ENCODE measurements around the gene IGSF3. TPM values are rescaled to one million over a fixed set of nuclear protein-coding genes. Genes with fewer than 3 reads are reported as not detected.

IGSF3 gene
- total RNA-seq, 1 experiment from 2014 or later = 32.4 TPM

DNA sequence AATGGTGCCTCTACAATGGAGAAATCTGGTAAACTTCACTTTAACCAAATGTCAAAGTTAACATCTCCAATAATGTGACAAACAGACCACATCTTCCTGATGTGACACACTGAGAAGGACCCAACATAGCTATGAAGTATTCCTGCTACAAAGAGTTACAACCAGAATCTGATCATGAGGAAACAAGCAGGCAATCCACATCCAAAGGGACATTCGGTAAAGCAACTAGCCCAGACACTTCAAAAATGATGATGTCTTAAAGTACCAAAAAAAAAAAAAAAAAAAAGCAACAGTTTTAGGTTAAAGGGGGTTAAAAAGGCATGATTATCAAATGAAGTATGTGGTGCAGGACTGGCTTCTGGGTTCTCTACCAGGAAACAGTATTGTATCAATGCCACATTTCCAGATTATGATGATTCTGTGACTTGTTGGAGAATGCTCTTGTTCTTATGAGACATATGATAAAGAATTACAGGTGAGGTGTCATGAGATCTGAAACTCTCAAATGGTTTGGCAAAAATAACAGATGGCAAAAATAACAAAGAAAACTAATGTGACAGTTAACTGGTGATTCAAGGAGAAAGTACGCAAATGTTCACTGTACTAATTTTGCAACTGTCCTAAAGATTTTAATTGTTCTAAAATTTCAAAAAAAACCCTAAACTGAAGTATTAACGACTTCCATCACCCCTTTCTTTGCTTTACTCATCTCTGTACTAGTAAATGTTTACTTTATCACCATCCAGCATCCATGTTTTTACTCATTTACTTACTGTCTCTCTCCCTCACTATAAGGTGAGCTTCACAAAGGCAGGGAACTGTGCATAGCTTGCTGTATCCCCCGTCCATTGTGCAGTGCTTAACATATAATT, 99.5 kb downstream of the IGSF3 start (continued):
- TF ChIP-seq, protein P1, sequence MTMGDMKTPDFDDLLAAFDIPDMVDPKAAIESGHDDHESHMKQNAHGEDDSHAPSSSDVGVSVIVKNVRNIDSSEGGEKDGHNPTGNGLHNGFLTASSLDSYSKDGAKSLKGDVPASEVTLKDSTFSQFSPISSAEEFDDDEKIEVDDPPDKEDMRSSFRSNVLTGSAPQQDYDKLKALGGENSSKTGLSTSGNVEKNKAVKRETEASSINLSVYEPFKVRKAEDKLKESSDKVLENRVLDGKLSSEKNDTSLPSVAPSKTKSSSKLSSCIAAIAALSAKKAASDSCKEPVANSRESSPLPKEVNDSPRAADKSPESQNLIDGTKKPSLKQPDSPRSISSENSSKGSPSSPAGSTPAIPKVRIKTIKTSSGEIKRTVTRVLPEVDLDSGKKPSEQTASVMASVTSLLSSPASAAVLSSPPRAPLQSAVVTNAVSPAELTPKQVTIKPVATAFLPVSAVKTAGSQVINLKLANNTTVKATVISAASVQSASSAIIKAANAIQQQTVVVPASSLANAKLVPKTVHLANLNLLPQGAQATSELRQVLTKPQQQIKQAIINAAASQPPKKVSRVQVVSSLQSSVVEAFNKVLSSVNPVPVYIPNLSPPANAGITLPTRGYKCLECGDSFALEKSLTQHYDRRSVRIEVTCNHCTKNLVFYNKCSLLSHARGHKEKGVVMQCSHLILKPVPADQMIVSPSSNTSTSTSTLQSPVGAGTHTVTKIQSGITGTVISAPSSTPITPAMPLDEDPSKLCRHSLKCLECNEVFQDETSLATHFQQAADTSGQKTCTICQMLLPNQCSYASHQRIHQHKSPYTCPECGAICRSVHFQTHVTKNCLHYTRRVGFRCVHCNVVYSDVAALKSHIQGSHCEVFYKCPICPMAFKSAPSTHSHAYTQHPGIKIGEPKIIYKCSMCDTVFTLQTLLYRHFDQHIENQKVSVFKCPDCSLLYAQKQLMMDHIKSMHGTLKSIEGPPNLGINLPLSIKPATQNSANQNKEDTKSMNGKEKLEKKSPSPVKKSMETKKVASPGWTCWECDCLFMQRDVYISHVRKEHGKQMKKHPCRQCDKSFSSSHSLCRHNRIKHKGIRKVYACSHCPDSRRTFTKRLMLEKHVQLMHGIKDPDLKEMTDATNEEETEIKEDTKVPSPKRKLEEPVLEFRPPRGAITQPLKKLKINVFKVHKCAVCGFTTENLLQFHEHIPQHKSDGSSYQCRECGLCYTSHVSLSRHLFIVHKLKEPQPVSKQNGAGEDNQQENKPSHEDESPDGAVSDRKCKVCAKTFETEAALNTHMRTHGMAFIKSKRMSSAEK (CRISPR knock-in tag; IDR thresholded peaks at IDR 0.05; ENCODE audit: borderline replicate concordance) = no peak
- TF ChIP-seq, protein P2, sequence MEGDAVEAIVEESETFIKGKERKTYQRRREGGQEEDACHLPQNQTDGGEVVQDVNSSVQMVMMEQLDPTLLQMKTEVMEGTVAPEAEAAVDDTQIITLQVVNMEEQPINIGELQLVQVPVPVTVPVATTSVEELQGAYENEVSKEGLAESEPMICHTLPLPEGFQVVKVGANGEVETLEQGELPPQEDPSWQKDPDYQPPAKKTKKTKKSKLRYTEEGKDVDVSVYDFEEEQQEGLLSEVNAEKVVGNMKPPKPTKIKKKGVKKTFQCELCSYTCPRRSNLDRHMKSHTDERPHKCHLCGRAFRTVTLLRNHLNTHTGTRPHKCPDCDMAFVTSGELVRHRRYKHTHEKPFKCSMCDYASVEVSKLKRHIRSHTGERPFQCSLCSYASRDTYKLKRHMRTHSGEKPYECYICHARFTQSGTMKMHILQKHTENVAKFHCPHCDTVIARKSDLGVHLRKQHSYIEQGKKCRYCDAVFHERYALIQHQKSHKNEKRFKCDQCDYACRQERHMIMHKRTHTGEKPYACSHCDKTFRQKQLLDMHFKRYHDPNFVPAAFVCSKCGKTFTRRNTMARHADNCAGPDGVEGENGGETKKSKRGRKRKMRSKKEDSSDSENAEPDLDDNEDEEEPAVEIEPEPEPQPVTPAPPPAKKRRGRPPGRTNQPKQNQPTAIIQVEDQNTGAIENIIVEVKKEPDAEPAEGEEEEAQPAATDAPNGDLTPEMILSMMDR (IDR thresholded peaks at IDR 0.05) = no peak

DNA sequence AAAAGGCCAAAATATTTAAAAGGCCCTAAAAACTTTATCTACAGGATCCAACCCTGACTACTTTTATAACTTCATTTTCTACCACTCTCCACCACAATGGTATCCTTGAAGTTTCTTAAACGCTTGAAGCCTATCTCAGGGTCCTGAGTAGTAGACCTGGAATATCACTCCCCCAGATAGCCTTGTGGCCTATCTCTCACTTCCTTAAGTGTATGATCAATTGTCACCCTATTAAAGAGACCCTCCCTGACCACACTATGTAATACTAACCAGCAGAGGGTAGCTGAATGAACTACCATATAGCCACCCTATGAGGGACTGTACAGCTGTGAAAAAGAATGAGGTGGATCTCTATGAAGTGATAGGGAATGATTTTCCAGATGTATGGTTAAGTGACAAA, 102.3 kb downstream of the IGSF3 start:
- DNase-seq (ENCODE audit: low spot score) (no peak), ATAC-seq (no peak)
- Mint-ChIP-seq H3K4me3 (no peak overlapping the region), H3K36me3 (peaks cover 26% of the 10 kb centered on the region), H3K9me3 (peaks cover 27% of the 10 kb centered on the region), H3K27ac (no peak overlapping the region), H3K27me3 (ENCODE audit: low read depth) (peaks cover 3% of the 10 kb centered on the region; the same call in 1 of the 2 replicates), H3K4me1 (peaks cover 29% of the 10 kb centered on the region)
- TF ChIP-seq ETV6 (CRISPR knock-in tag; IDR thresholded peaks at IDR 0.05) (no peak), NR1H2 (CRISPR knock-in tag; IDR thresholded peaks at IDR 0.05) (no peak)
- TF ChIP-seq, protein P3, sequence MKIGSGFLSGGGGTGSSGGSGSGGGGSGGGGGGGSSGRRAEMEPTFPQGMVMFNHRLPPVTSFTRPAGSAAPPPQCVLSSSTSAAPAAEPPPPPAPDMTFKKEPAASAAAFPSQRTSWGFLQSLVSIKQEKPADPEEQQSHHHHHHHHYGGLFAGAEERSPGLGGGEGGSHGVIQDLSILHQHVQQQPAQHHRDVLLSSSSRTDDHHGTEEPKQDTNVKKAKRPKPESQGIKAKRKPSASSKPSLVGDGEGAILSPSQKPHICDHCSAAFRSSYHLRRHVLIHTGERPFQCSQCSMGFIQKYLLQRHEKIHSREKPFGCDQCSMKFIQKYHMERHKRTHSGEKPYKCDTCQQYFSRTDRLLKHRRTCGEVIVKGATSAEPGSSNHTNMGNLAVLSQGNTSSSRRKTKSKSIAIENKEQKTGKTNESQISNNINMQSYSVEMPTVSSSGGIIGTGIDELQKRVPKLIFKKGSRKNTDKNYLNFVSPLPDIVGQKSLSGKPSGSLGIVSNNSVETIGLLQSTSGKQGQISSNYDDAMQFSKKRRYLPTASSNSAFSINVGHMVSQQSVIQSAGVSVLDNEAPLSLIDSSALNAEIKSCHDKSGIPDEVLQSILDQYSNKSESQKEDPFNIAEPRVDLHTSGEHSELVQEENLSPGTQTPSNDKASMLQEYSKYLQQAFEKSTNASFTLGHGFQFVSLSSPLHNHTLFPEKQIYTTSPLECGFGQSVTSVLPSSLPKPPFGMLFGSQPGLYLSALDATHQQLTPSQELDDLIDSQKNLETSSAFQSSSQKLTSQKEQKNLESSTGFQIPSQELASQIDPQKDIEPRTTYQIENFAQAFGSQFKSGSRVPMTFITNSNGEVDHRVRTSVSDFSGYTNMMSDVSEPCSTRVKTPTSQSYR (CRISPR knock-in tag; IDR thresholded peaks at IDR 0.05) = no peak
- POLR2A ChIA-PET = no interaction called here
- CTCF ChIA-PET = no interaction called here

DNA sequence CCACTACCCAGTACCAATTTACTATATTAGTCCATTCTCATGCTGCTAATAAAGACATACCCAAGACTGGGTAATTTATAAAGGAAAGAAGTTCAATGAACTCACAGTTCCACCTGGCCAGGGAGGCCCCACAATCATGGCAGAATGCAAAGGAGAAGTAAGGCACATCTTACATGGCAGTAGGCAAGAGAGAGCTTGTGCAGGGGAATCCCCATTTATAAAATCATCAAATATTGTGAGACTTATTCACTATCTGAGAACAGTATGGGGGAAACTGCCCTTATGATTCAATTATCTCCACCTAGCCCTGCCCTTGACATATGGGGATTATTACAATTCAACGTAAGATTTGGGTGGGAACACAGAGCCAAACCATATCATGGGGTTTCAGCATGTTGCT, 103.1 kb downstream of the IGSF3 start:
- H3K4me1 Mint-ChIP-seq = peaks cover 21% of the 10 kb centered on the region
- no peaks in the 10 kb centered on the region for H3K27me3 Mint-ChIP-seq (ENCODE audit: low read depth)
- H3K27ac Mint-ChIP-seq = no peak overlapping the region
- POLR2A ChIA-PET = no interaction called here
- peaks cover 27% of the 10 kb centered on the region for H3K9me3 Mint-ChIP-seq
- no peak overlapping the region for H3K4me3 Mint-ChIP-seq
- H3K36me3 Mint-ChIP-seq = peaks cover 26% of the 10 kb centered on the region
- DNase-seq (ENCODE audit: low spot score) (no peak), ATAC-seq (no peak)
- CTCF ChIA-PET = no interaction called here
- TF ChIP-seq, protein P4, sequence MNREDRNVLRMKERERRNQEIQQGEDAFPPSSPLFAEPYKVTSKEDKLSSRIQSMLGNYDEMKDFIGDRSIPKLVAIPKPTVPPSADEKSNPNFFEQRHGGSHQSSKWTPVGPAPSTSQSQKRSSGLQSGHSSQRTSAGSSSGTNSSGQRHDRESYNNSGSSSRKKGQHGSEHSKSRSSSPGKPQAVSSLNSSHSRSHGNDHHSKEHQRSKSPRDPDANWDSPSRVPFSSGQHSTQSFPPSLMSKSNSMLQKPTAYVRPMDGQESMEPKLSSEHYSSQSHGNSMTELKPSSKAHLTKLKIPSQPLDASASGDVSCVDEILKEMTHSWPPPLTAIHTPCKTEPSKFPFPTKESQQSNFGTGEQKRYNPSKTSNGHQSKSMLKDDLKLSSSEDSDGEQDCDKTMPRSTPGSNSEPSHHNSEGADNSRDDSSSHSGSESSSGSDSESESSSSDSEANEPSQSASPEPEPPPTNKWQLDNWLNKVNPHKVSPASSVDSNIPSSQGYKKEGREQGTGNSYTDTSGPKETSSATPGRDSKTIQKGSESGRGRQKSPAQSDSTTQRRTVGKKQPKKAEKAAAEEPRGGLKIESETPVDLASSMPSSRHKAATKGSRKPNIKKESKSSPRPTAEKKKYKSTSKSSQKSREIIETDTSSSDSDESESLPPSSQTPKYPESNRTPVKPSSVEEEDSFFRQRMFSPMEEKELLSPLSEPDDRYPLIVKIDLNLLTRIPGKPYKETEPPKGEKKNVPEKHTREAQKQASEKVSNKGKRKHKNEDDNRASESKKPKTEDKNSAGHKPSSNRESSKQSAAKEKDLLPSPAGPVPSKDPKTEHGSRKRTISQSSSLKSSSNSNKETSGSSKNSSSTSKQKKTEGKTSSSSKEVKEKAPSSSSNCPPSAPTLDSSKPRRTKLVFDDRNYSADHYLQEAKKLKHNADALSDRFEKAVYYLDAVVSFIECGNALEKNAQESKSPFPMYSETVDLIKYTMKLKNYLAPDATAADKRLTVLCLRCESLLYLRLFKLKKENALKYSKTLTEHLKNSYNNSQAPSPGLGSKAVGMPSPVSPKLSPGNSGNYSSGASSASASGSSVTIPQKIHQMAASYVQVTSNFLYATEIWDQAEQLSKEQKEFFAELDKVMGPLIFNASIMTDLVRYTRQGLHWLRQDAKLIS (CRISPR knock-in tag; IDR thresholded peaks at IDR 0.05; ENCODE audit: borderline replicate concordance) = no peak
- no peak for TF ChIP-seq CREB1 (CRISPR knock-in tag; IDR thresholded peaks at IDR 0.05)
- TF ChIP-seq, protein P5, sequence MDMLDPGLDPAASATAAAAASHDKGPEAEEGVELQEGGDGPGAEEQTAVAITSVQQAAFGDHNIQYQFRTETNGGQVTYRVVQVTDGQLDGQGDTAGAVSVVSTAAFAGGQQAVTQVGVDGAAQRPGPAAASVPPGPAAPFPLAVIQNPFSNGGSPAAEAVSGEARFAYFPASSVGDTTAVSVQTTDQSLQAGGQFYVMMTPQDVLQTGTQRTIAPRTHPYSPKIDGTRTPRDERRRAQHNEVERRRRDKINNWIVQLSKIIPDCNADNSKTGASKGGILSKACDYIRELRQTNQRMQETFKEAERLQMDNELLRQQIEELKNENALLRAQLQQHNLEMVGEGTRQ (CRISPR knock-in tag; IDR thresholded peaks at IDR 0.05) = no peak
- no peak for TF ChIP-seq NFATC4 (CRISPR knock-in tag; IDR thresholded peaks at IDR 0.05)
- TF ChIP-seq, protein P6, sequence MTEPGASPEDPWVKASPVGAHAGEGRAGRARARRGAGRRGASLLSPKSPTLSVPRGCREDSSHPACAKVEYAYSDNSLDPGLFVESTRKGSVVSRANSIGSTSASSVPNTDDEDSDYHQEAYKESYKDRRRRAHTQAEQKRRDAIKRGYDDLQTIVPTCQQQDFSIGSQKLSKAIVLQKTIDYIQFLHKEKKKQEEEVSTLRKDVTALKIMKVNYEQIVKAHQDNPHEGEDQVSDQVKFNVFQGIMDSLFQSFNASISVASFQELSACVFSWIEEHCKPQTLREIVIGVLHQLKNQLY (CRISPR knock-in tag; IDR thresholded peaks at IDR 0.05) = no peak
- no peak for TF ChIP-seq ZNF138 (CRISPR knock-in tag; conservative IDR thresholded peaks at IDR 0.05)
- TF ChIP-seq GTF2I (CRISPR knock-in tag; conservative IDR thresholded peaks at IDR 0.05) = no peak
- TF ChIP-seq, protein P7, sequence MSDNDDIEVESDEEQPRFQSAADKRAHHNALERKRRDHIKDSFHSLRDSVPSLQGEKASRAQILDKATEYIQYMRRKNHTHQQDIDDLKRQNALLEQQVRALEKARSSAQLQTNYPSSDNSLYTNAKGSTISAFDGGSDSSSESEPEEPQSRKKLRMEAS (CRISPR knock-in tag; IDR thresholded peaks at IDR 0.05) = no peak
- TF ChIP-seq ZNF396 (CRISPR knock-in tag; IDR thresholded peaks at IDR 0.05; ENCODE audit: borderline replicate concordance) = no peak
- TF ChIP-seq, protein P8, sequence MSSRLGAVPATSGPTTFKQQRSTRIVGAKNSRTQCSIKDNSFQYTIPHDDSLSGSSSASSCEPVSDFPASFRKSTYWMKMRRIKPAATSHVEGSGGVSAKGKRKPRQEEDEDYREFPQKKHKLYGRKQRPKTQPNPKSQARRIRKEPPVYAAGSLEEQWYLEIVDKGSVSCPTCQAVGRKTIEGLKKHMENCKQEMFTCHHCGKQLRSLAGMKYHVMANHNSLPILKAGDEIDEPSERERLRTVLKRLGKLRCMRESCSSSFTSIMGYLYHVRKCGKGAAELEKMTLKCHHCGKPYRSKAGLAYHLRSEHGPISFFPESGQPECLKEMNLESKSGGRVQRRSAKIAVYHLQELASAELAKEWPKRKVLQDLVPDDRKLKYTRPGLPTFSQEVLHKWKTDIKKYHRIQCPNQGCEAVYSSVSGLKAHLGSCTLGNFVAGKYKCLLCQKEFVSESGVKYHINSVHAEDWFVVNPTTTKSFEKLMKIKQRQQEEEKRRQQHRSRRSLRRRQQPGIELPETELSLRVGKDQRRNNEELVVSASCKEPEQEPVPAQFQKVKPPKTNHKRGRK (CRISPR knock-in tag; IDR thresholded peaks at IDR 0.05; ENCODE audit: borderline replicate concordance) = no peak

All from WTC11 (cell line).